HG02623 (cell line): ENCODE results near the gene NRIP1.

Experiments used
- ATAC-seq: cut with Tn5 transposase; IDR thresholded peaks from one replicate; pipeline ENCODE4 v1.9.1; 2021; ENCODE audit warnings: moderate library complexity; ENCODE audit not compliant: unreplicated experiment

NRIP1 gene

DNA sequence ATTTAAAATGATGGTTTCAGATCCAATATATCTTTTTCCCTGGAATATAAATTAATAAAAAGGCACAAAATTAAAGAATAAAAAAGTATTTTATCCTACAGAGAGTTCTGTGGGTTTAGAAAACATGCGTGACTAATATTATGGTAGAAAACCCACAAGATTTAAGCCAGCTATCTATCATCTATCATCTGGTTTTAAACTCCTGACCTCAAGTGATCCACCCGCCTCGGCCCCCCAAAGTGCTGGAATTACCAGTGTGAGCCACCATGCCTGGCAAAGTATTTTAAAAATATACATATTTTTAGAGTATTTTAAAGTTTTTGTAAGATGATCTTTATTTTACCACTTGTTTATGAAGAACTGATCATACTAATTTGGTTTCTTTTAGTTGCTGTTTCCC lies 79.5 kb downstream of the NRIP1 start:
- no peak for ATAC-seq

DNA sequence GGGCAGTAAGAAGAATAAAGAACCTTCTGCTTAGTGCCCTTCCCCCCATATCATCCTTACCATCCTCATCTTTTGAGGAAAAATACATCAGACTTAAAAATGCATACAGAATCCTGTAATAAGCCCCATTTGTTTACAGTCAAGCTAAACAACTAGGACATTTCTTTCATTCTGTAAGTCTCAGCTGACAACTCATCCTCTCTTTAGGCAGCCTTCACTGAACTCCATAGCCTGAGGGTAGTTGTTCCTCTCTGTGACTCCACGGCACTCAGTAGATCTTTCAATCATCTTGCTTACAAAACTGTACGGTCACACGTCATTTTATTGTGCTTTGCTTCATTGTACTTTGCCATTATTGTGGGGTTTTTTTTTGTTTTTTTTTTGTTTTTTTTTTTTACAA lies 82.5 kb downstream of the NRIP1 start:
- ATAC-seq, result no peak

DNA sequence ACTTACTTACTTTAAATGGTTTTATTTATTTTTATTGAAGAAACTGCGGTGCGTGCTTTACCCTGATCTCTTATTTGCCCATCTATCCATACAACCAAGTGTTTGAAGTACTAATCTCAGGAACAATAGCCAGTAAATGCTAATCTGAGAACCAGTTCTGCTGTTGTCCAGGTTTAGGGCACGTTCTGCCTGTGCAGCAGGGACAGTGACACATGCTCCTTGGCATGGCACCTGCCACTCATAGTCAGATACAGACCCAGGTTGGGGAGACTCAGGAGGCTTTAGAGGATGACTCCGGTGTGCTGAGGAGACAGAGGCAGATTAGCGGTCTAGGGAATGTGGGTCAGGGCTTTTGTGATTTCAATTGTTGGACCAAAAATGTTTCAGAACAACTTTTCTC lies 83.6 kb downstream of the NRIP1 start:
- ATAC-seq, result no peak

DNA sequence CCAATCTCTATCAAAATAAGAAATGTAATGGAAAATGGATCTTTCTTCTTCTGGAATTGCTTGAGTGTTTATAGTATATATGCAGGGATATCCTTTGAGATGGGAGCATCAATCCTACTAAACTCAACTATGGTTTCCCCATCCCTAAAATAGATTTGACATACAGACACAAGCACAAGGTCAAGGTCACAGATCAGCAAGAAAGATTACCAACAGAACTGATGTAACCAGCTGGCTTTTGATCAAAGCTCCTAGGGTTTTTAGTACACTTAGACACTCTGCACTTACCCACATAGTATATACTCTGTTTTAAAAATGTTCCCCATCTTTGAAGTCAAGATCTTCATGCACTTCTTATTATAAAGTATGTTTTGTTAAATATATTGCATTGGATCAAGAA lies 85.5 kb downstream of the NRIP1 start:
- no peak for ATAC-seq

DNA sequence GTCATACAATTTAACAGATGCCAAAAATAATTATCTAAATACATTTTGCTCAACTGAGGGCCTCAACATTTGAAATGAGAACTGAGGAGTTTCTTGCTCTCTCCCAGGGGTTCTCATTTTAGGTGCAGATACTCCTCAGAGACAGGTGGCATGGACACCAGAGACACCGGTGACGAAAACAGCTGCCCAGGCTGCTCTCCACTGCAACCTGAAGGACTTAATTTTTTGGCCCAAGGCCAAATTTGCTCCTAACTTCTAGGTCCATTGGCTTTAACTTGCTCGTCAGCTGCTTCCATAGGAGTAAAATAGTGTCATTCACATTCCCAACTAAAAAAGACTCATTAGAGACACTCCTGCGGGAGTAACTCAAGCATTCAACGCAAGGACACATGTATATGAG lies 87.0 kb downstream of the NRIP1 start:
- ATAC-seq, result no peak

DNA sequence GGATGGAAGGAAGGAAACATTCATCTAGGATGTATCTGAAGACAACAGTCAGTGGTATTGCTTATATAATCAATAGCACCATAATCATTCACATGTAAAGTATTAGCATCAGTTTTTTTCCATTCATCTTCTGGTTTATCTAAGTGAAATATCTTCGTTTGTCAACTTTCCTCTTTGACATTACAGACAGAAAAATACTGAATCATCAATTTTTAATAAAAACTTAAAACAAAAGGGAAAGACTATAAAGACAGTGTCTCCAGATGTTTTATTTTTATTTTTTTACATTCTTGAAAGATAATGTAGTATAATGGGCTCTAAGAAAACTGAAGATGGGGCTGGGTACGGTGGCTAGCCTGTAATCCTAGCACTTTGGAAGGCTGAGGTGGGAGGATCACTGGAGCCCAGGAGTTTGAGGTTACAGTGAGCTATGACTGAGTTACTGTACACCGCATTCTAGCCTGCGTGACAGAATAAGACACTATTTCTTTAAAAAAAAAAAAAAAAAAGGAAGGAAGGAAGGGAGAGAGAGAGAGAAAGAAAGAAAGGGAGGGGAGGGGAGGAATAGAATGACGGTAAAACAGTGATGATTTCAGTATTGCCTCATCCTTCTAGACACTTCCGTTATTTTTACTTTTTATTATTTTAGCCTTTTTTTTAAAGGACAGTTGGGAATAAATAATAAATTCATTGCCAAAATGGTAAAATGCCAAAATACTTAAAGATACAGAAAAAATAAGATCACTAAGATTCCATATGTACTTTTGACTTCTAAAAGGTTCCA lies 89.5 kb downstream of the NRIP1 start:
- no peak for ATAC-seq

DNA sequence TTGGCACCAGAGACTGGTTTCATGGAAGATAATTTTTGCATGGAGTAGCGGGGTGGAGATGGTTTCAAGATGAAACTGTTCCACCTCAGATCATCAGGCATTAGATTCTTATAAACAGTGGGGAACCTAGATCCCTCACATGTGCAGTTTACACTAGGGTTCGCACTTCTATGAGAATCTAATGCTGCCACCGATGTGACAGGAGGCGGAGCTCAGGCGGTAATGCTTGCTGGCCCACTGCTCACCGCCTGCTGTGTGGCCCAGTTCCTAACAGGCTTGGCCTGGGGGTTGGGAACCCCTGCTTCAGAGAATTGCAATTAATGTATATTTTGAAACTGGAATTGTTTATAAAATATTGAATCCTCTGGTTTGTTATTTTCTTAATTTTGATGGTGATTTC lies 92.1 kb downstream of the NRIP1 start:
- no peak for ATAC-seq

DNA sequence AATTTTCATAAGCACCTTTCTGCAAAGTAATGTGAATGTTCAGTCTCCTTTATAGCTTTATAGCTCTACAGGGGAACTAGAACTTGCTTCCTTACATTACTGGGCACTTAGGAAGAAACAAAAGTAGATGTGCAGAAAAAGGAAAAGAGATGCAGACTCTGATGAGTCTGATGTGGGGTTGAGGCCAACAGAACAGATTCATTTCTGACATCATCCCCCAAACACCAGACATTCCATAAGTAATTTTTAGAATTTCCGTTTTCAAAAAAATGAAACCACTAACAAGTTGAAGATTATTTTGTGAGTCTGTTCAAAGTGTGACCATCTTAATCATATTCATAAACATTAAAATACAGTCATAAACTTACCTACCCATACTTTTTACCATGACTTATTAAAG lies 96.0 kb downstream of the NRIP1 start:
- ATAC-seq, result no peak

DNA sequence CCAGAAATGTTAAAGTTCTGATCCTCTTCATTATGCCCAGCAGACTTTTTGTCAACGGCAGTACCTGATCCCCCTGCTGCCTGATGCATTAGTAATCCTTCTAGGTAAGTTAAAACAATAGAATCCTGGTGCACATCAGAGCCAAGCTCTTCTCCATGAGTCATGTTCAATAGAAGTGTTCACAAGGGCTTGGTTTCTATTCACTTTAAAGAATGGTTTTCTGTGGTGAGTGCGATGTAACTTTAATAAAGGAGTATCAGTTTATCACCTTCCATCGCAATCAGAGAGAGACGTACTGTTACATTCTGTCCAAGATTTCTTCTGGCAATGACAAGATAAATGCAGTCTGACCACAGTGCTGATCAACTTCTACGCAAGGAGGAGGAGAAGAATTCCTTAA lies 96.8 kb downstream of the NRIP1 start:
- ATAC-seq, result no peak

DNA sequence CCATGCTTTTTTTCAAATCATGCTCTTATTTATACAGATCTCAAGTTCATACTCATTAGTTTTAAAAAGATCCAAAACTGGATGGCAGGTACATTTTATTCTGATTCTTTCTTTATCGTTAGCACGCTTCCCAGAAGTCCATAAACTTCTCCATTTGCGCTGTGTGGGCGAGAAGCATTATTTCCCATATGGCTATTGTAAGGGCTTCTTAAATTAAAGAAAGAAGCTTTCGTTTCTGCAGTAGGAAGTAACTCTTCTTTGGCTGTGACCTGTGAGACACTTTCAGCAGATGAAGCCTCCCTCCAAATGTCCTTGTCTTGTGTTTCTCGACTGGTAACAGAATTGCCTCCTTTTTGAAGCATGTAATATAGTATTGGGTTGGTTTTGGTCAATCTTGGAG lies 100.2 kb downstream of the NRIP1 start:
- no peak for ATAC-seq

DNA sequence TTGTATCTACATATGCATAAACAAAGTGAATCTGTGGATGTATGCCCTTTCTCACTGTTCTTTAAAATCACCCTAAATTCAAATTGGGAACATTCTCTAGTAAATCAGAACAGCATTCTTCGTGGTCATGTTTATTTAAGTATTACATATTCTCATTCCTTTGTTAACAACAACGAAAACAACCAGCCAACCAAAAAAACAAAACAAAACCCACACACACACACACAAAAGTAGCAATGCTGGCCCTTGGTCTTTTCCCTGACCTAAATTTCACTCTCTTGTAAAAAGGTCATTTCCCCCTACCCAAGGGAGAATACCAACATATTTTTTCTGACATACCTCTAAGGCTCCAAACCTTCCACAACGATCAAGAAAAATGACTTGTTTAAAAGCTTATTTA lies 102.6 kb downstream of the NRIP1 start:
- no peak for ATAC-seq

DNA sequence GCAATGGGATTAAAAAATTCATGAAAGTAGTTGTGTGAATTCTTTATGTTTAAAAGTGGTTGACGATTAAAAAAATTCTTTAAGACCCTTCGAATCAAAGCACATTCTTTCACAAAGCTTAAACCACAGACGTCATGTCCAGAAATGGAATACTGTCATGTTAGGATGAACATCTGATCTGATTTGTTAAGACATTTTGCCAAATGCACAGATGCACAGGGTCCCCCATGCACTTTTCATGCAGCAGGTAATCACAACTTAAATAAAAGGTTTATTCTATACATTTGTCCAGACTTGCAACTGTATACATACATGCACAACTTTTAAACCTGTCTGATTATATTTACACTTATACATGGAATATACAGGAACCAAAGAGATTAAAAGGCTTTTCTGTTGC lies 103.3 kb downstream of the NRIP1 start:
- ATAC-seq, result no peak

DNA sequence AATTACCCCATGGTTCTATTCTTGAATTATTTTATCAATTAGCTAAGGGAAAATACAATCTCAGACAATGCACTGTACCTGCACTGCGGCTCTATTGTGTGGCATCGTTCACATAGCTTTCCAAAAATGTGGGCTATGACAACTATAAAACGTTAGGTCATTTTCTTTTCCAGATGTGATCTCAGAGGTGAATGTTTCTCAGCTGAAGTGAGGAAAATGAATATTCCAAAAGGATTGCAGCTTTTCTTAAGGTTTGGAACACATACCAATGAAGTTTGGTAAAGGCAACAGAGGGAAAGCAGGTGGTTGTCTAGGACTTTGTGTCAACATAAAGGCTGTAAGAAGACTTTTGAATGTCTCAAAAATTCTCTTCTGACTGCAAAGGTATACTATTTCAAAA lies 105.5 kb downstream of the NRIP1 start:
- no peak for ATAC-seq

DNA sequence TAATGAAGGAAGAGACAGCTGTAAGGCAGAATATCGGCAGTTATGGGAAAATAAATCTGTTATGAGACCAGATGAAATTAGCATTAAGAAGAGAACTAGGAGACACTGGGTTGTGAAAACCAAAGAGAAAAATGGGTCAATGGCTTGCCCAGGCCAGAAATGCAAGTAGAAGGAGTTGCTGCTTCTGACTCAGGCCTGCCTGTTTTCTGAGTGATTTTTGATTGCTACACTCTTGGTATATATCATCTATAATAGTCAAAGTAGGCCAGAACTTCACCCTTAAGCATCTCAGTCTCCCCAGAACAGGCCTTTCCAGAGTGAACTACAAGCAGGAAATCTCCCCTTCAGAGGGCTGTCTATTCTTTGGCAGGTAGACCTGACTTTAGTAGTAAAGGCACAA lies 107.0 kb downstream of the NRIP1 start:
- ATAC-seq, result no peak

DNA sequence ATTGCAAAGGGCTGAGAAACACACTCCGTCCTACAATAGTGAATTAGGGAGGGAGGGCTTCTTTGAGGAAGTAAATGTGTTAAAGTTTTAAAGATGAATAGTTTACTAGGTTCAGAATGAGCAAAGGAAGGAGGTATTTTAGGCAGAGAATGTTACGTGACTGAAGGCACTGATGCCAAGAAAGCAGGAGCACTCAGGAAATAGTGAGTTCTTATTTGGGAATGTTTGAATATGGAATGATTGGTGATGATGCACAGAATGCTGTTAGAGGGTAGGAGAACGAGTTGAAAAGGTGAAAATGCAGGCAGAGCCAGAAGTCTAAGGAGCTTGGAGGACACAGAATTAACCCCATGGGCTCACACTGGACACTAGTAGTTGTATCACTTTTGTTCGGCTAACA lies 108.0 kb downstream of the NRIP1 start:
- no peak for ATAC-seq

DNA sequence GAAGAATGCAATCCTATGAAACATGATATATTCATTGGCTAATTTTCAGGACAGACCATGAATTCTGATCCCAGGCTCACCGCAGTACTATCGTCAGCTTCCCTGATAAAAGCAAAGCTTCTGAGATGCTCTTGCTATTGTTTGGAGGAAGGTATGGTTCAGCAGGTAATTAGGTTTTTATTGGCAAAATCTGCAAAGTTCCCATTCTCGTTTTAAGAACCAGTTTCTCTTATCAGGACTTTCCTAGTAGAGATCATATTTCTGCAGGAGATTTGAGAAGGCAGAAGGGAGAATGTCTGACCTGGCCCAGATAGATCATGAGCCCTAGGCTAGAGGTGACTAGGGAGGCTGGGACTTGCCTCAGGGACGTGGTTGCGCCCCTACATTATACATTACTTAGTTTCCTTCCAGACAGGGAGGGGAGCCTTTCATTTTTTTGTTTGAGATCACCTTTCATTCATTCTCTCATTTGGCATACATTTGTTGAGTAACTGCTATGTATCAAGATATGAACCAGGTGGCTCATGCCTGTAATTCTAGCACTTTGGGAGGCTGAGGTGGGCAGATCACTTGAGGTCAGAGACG lies 108.8 kb downstream of the NRIP1 start:
- ATAC-seq, result no peak

DNA sequence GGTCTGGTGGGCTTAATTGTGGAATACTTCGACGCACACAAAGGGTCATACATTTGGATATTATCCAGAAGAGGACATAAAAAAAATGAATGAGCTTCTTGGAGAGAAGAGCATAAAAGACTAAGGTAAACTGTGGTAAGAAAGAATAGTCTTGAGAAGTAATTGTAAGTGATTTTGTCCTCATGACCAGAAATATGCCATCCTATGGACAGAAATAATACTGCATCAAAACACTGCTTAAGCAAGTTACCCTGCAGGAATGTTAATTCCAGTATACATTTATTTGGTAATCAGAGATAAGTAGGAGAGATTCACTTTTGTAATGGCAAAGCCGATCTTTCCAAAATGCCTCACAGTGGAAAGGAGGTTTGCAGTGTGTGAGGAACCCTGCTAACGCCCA lies 111.9 kb downstream of the NRIP1 start:
- ATAC-seq, result no peak

DNA sequence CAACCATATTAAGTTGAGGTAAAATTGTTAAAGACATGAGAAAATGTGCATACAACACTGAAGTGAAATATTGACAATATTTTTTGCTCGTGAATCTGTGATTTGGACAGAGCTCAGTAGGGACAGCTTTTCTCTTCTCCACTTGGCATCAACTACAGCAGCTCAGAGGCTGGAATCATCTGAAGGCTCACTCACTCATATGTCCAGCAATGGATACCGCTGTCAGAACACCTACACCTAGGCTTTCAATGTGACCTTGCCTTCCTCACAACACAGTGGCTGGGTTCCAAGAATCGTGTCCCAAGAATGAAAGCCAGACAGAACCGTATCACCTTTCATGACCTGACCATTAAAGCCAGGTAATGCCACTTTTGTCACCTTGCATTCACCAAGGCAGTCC lies 115.2 kb downstream of the NRIP1 start:
- no peak for ATAC-seq

DNA sequence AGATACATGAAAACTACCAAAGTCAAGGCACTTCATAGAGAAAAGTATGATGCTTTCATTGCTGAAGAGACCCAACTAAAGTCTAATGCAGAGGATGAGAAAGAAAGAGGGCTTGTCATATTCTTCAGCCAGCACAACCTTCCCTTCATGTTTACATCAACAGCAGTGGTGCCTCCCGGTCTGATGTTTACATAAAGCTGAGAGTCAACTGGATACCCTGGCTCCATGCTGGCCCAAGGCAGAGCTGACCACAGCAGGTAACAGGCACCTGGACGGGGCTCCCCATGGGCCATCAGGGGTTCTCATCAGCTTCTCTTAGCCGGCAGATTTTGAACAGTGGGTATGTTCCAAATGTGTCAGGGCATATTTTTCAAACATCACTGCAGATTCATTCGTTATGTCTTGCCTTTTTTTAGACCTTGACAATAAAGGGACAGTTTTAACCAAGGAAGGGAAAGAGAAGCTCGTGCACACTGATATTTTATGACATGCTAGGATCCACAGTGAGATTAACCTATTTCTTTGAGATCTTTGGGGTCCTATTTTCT lies 117.1 kb downstream of the NRIP1 start:
- no peak for ATAC-seq

DNA sequence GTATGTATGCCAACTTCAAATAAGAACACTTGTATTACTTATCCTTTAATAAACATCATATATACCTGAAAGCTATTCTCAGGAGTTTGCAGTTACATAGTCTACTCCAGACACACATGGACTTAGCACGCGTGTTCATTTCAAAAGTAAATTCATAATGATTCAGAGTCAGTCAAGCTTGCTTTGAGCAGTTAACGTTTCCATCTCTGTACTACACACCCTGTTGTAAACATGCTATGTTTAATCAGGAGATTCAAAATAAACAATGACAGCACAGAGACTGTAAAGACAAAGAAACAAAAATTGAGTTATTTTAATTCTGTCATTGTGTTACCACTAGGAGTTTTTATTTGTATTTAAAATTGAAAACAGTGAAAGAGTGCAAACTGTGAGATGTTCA lies 119.6 kb downstream of the NRIP1 start:
- no peak for ATAC-seq

DNA sequence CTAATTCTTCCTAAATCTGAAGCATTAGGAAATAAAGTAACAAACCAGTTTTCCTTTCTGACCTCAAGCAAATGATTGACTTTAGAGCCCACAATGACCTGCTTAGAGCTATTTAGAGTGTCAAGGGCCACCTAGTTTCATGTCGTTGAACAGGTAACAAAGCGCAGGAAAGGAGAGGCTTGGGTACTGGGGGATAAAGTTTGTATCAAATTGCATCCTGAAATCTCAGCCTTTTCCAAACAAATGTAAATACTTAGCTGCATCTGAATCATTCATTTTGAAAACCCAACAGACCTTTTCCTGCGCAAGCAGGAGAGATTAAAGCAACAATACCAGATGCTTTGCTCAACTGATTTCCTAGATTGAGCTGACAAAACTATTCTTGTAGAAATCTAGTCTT lies 121.2 kb downstream of the NRIP1 start:
- ATAC-seq, result no peak

DNA sequence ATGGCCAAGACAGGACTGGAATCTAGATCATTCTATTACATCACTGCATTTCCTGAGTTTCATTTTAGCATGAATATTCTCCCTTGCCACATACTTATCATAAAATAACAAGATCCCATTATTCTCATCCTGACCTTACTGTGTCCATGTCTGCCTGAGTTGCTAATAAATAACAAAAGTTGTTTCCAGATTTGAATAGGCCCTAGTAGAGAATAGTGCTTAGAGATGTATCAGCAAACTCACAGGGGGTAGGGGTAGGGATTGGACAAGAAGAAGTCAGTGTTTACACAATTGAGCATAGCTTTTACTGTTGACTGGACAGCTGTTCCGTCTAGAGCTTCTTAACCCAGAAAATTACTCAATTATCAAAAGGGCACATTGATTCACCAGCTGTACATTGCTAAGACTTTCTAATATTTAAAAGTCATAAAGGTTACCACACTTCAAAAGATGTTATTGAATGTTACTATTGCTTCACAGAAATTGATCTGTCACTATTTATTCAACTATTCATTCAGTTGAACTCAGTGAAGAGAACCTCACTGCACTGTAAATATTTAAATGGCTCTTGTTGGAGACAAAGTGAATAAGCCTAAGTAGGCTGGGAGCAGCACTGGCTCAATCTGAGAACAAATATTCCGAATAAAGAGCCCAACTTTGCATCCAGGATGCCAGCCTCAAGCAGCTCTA lies 121.9 kb downstream of the NRIP1 start:
- no peak for ATAC-seq
